Spleen (tissue), 7 donors: Measurements from ENCODE around the gene TEX48.

Source experiments
- POLR2AphosphoS5 ChIP-seq, 3 donors: sonication (generic); formaldehyde crosslinking; IDR thresholded peaks; one replicate each; pipeline ENCODE4 v1.5.1; 2017; ENCODE audit warnings: antibody characterized with exemption in 3 of 3
- TF ChIP-seq, protein P1 (sequence below), 11 experiments: fragments of 200-600 bp in 7 of 11; fragments of 450-650 bp in 4 of 11; sonication (generic) in 4 of 11; IDR thresholded peaks in 8 of 11; conservative IDR thresholded peaks in 3 of 11; 1 replicate in 7 of 11; 2 replicates in 4 of 11; pipeline versions ENCODE4 v1.4.0 to v1.8.0; 2016 to 2021; ENCODE audit warnings: antibody characterized with exemption in 11 of 11, inconsistent platforms in 4 of 11, mild to moderate bottlenecking in 1 of 11
- donor health status: DM: no; HTN: no; CAD: no; lungs with moderate emphysema.
- donor health status: DM: no; HTN: no; CAD: no.
- donor health status: DM: no; HTN: no; CAD: no.

DNA sequence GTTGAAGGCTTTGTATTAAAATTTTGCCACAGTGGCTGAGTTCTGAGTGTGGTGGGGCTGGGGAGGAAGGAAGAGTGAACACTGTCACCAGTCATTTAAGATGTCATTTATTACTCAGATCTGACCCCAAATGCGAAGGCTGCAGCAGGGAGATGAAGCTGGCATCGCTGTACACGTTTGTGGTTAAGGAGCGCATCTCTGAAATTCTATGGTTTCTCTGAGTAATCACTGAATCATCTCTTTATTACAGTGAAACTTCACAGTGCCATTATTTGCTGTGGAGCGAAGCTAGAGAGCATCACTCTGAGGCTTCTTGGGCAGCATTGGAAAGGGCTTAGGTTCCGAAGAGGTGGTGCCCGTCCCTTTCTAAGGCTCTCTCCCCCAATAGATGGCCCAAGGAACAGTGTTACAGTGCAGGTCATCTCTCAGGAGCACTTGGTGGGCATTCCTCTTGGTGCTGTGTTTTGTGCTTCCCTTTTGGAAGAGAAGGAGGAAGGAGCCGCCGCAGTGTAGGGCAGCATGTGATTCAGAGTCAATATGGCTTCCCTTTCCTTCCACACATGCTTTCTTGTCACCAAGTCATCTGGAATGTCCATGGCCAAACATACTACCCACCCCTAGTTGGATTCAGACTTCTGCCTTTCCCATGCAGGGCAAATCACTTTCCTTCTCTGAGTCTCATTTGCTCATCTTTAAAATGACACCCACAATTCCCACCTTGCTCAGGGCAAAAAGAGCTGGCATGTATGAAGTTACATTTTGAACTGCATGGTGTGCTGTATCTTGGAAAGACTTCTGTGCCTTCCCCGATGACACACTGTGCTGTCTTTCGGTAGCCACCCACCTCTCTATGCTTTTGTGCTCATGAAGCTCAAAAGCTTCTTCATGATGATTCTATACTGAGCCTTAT is 9.3 kb upstream of the TEX48 start:
- no peak for TF ChIP-seq POLR2AphosphoS5 (IDR thresholded peaks at IDR 0.05)
- TF ChIP-seq, protein P1, sequence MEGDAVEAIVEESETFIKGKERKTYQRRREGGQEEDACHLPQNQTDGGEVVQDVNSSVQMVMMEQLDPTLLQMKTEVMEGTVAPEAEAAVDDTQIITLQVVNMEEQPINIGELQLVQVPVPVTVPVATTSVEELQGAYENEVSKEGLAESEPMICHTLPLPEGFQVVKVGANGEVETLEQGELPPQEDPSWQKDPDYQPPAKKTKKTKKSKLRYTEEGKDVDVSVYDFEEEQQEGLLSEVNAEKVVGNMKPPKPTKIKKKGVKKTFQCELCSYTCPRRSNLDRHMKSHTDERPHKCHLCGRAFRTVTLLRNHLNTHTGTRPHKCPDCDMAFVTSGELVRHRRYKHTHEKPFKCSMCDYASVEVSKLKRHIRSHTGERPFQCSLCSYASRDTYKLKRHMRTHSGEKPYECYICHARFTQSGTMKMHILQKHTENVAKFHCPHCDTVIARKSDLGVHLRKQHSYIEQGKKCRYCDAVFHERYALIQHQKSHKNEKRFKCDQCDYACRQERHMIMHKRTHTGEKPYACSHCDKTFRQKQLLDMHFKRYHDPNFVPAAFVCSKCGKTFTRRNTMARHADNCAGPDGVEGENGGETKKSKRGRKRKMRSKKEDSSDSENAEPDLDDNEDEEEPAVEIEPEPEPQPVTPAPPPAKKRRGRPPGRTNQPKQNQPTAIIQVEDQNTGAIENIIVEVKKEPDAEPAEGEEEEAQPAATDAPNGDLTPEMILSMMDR (IDR thresholded peaks at IDR 0.05 in 8 of 11, conservative IDR thresholded peaks at IDR 0.05 in 3 of 11), result no peak
